K562 treated with DMSO at 1 percent for 12 hours (cell line): ENCODE results near the gene TRAM1L1. TPM values are rescaled to one million over a fixed set of nuclear protein-coding genes. Genes with fewer than 3 reads are reported as not detected.

Source experiments
- total RNA-seq: library from RNA; unstranded; fragments of 300-600 nt; gene quantifications from 2 replicates; pipeline ENCODE4 v1.2.3, GENCODE V29; 2022; ENCODE audit not compliant: insufficient read depth

TRAM1L1 gene
- total RNA-seq = not detected in 2 replicates

GRCh38 chr4:117084866-117085701 lies at the start of gene TRAM1L1:
TRAM1L1 (minus strand) TSS chr4:117085576; CDS start chr4:117085393, 183 bp downstream.

